ENCODE measurements around the gene TOMM22.

Gene TOMM22

GRCh38 chr22:38715852-38716251 lies 34.1 kb downstream of the TOMM22 start:
- DNase-seq (ENCODE audit: low read depth) = no peak

GRCh38 chr22:38716271-38716670 lies 34.5 kb downstream of the TOMM22 start:
- DNase-seq (ENCODE audit: low read depth) = no peak

- no peak for DNase-seq (ENCODE audit: low read depth)
Observed at GRCh38 chr22:38716826-38717225, 35.1 kb downstream of the TOMM22 start.

DNA sequence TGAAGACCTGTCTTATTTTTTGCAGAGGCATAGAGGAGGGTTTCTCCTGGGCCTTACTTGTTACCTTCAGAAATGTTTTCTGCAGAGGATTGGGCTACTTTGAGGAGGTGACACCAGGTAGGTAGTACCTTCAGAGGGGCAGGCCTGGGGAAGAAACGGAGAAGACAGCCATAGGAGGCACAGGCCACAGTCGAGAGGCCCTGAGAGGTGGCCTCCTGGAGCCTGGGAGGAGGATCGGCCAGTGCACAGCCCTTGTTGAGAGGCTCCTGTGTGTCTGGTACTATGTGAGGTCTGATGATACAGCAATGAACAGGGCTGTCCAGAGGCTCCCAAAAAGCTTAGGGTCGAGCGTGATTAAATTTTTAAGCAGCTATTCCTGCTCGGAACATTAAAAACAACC lies 35.5 kb downstream of the TOMM22 start:
- DNase-seq (ENCODE audit: low read depth) = no peak

- no peak for DNase-seq (ENCODE audit: low read depth)
Observed at GRCh38 chr22:38718414-38718813, 36.7 kb downstream of the TOMM22 start.

DNA sequence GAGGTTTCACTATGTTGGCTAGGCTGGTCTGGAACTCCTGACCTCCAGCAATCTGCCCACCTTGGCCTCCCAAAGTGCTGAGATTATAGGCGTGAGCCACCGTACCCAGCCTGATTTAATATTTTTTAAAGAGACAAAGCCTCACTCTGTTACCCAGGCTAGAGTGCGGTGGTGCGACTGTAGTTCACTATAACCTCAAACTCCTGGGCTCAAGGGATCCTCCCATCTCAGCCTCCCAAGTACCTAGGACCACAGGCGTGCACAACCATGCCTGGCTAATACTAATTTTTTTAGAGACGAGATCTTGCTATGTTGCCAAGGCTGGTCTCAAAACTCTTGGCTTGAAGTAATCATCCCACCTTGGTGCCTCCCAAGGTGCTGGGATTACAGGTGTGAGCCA lies 37.4 kb downstream of the TOMM22 start:
- DNase-seq (ENCODE audit: low read depth) = no peak

DNA sequence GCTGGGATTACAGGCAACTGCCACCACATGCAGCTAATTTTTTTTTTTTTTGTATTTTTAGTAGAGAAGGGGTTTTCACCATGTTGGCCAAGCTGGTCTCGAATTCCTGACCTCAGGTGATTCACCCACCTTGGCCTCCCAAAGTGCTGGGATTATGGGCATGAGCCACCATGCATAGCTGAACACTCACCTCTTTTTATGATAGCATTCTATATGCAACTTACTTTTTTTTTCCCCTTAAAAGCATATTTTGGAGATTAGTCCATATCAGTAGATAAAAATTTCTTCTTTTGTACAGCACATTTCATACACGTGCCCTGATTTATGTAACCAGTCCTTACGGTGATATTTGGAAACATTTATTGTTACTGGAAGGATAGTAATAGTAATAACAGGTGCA lies 38.6 kb downstream of the TOMM22 start:
- DNase-seq (ENCODE audit: low read depth) = no peak

- DNase-seq (ENCODE audit: low read depth) = no peak
Observed at GRCh38 chr22:38721551-38721950, 39.8 kb downstream of the TOMM22 start.

DNA sequence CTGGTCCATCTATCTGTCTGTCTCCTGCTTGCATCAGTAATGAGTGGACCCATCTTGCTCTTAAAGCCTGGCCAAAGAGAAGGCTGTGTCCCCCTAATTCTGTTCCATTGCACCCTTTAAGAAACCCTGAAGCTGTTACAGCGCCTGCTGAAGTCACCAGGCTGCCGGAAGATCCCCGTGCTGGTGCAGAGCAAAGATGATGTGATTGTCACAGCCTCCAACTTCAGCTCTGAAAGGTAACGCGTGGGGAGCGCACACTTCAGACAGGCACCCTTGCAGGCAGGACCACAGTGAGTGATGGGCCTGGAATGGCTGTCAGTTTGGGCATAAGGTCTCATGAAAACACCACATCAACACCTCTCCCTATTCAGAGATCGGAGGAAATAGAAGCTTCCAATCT lies 42.4 kb downstream of the TOMM22 start:
- no peak for DNase-seq (ENCODE audit: low read depth)

- DNase-seq (ENCODE audit: low read depth) = no peak
Observed at GRCh38 chr22:38724926-38725571, 43.3 kb downstream of the TOMM22 start.

DNA sequence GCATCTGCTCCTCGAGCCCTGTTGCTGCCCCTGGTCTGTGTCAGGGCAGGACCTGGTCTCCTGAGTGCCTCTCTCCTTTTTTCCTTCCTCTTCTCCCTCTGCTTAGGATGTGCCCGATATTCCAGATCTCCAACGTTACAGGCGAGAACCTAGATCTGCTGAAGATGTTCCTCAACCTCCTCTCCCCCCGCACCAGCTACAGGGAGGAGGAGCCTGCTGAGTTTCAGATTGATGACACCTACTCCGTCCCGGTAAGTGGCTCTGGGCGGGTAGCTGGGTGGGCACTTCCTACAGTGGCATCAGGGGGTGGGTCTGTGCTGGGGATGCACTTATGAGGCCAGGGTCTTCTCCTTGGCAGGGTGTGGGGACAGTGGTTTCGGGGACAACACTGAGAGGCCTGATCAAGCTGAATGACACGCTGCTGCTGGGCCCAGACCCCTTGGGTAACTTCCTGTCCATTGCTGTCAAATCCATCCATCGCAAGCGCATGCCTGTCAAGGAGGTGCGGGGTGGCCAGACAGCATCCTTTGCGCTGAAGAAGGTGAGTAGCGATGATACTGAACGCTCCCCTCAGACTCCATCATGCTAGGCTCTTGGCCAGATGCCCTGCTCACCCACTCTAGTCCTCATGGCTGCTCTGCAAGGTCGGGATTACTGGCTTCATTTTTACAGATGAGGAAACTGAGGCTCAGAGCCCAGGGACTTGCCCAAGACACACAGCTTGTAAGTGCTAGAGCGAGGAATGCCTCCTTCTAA lies 44.3 kb downstream of the TOMM22 start:
- no peak for DNase-seq (ENCODE audit: low read depth)

DNA sequence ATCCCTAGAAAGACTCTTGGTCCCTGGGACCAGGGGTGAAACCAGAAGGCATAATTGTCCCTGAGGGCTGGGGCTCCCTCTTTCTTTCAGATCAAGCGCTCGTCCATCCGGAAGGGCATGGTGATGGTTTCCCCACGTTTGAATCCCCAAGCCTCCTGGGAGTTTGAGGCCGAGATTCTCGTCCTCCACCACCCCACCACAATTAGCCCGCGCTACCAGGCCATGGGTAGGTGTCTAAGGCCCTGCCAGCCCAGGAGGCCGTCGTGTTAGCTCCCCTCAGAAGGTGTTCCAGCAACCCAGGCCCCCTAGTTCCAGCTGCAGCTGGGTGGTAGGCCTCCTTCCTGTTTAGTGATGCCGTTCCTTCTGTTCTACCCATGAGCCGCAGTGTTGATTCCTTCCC lies 45.4 kb downstream of the TOMM22 start:
- DNase-seq (ENCODE audit: low read depth) = no peak

- no peak for DNase-seq (ENCODE audit: low read depth)
Observed at GRCh38 chr22:38727530-38728451, 46.0 kb downstream of the TOMM22 start.

DNA sequence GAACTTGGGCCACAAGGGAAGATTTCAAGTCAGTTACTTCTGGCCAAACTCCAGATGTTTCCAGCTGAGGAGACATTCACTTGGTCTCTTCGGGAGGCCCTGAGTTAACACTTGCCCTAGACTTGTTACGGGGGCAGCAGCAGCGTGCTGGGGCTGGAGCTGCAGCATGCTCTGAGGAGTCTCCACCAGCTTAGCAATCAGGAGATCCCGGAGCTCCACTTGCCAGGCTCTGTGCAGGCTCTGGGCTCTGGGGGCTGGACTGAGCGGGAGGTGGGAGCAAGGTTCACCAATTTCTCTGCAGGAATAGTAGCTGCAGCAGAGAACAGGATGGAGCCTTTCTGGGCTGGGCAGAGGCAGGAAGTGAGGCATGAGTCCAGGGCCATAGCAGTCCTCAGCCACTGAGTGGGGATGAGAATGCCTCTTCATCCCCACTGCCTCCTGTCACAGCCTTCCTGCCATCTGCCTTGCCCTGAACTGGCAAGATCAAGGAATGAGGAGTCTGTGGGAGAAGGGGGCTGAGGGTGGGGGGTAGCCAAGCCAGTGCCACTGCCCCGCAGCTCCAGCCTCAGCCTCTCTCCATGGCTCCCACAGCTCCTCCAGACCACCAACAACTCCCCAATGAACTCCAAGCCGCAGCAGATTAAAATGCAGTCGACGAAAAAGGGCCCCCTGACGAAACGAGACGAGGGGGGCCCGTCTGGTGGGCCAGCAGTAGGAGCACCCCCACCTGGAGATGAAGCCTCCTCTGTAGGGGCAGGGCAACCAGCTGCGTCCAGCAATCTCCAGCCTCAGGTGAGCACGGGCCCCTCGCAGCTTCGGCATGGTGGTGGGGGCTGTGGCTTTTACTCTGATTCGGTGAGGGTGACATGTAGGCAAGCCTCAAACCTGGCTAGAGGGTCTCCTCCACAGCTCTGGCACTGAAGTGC lies 47.4 kb downstream of the TOMM22 start:
- DNase-seq (ENCODE audit: low read depth) = no peak

GRCh38 chr22:38729946-38730345 lies 48.2 kb downstream of the TOMM22 start:
- no peak for DNase-seq (ENCODE audit: low read depth)

DNA sequence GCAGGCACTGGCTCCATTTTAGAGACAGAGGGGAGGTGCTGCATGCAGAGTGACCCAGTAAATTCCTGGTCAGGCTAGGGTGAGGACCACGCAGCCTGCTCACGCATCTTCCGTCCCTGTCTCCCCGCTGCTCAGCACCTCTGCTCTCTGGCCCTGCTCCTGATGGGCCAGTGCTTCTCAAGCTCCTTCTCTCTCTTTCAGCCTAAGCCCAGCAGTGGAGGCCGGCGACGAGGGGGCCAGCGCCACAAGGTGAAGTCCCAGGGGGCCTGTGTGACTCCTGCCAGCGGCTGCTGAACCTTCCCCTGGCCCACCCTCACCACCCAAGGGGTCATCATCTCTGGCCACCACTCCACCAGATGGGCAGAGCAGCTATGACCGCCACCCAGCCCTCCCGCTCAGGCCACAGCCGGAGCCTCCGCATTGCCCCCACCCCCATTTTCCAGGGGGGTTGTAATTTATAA lies 48.7 kb downstream of the TOMM22 start:
- DNase-seq (ENCODE audit: low read depth) = no peak

DNA sequence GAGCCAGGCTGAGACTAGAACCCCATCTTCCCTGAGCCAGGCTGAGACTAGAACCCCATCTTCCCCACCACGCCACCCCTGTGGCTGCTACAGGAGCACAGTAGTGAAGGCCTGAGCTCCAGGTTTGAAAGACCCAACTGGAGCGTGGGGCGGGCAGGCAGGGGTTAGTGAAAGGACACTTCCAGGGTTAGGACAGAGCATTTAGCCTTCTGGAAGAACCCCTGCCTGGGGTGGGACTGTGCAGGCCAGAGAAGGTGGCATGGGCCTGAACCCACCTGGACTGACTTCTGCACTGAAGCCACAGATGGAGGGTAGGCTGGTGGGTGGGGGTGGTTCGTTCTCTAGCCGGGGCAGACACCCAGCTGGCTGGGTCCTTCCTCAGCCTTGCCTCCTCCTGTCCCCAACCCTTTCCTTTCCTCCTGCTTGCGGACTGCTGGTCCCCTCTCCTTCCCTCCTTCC lies 50.0 kb downstream of the TOMM22 start:
- no peak for DNase-seq (ENCODE audit: low read depth)

GRCh38 chr22:38732251-38732815 lies 50.6 kb downstream of the TOMM22 start:
- DNase-seq (ENCODE audit: low read depth) = no peak

GRCh38 chr22:38733329-38733723 lies 51.6 kb downstream of the TOMM22 start:
- DNase-seq (ENCODE audit: low read depth) = no peak

GRCh38 chr22:38733724-38734381 lies 52.1 kb downstream of the TOMM22 start:
- DNase-seq (ENCODE audit: low read depth) = no peak
